WERI-Rb-1 (cell line): ENCODE measurements around the gene ZNF2.

ENCODE experiments used
- DNase-seq: peaks from one replicate; pipeline ENCODE4 v3.0.0-alpha.2; 2020
- H3K27ac ChIP-seq: fragments of 250-450 bp; sonication (Bioruptor Pico); 2 replicates; pipeline ENCODE4 v1.5.1; 2020; ENCODE audit warnings: mild to moderate bottlenecking, moderate library complexity
- H3K27me3 ChIP-seq: fragments of 250-450 bp; sonication (Bioruptor Pico); 2 replicates; pipeline ENCODE4 v1.5.1; 2021; ENCODE audit warnings: mild to moderate bottlenecking, low read depth, moderate library complexity; ENCODE audit not compliant: insufficient read depth, severe bottlenecking
- H3K36me3 ChIP-seq: fragments of 250-450 bp; sonication (Bioruptor Pico); 2 replicates; pipeline ENCODE4 v1.5.1; 2020; ENCODE audit warnings: mild to moderate bottlenecking, moderate library complexity
- H3K4me3 ChIP-seq: 2 replicates; pipeline ENCODE4 v1.5.1; 2011; ENCODE audit warnings: low read depth, mild to moderate bottlenecking, control low read depth, low read length
- H3K9me3 ChIP-seq: fragments of 250-450 bp; sonication (Bioruptor Pico); 2 replicates; pipeline ENCODE4 v1.5.1; 2021; ENCODE audit warnings: mild to moderate bottlenecking, moderate library complexity; ENCODE audit not compliant: severe bottlenecking
- TF ChIP-seq, protein P1 (sequence below): IDR thresholded peaks from 2 replicates; pipeline ENCODE4 v1.5.1; 2011; ENCODE audit warnings: low read depth, mild to moderate bottlenecking, control low read depth, inconsistent platforms, low read length

ZNF2 gene

DNA sequence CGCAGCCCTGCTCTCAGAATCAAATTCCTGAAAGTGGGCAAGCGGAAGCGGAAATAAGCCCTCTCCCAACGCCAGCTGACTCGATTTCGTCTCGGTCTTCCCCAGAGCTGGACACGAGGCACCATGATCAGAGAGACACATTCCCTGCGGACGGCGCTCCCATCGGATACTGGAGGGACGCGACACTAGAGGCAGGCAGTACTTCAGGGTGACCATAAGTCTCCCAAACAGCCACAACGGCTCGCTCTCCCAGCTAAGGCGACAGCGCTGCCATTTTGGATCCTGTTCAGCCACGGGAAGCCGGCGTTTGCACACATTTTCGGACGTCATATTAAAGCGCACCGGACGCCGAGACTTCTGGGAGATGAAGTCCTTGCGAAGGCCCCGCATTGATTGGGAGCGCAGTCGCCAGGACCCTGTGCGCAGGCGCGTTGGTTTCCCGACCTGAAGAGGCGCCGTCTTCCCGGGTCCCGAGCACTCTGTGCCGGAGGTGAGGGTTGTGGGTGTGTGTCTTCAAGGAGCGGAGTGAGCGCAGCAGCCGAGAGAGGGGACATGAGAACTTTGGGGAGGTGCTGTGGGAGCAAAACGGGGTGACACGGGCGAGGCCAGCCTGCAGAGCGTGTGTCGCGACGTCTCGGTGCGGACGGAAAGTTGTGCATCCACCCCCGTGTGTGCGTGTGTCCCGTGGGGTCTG lies at the start of gene ZNF2:
TSS of gene ZNF2 (plus strand) at position 439 of the 694 bp plus-strand sequence. CDS start 10,418 bp downstream, outside the sequence.
- peak; percentile 98 for DNase-seq
- H3K27ac ChIP-seq, result peak within 1 kb of the TSS; percentile 94
- H3K9me3 ChIP-seq, result no peaks in the 10 kb centered on the region
- no peaks in the 10 kb centered on the region; the same call in 1 of the 2 replicates for H3K36me3 ChIP-seq
- peak within 1 kb of the TSS; percentile 70 for H3K4me3 ChIP-seq
- H3K27me3 ChIP-seq, result no peaks in the 10 kb centered on the region
- TF ChIP-seq, protein P1, sequence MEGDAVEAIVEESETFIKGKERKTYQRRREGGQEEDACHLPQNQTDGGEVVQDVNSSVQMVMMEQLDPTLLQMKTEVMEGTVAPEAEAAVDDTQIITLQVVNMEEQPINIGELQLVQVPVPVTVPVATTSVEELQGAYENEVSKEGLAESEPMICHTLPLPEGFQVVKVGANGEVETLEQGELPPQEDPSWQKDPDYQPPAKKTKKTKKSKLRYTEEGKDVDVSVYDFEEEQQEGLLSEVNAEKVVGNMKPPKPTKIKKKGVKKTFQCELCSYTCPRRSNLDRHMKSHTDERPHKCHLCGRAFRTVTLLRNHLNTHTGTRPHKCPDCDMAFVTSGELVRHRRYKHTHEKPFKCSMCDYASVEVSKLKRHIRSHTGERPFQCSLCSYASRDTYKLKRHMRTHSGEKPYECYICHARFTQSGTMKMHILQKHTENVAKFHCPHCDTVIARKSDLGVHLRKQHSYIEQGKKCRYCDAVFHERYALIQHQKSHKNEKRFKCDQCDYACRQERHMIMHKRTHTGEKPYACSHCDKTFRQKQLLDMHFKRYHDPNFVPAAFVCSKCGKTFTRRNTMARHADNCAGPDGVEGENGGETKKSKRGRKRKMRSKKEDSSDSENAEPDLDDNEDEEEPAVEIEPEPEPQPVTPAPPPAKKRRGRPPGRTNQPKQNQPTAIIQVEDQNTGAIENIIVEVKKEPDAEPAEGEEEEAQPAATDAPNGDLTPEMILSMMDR, result no peak

DNA sequence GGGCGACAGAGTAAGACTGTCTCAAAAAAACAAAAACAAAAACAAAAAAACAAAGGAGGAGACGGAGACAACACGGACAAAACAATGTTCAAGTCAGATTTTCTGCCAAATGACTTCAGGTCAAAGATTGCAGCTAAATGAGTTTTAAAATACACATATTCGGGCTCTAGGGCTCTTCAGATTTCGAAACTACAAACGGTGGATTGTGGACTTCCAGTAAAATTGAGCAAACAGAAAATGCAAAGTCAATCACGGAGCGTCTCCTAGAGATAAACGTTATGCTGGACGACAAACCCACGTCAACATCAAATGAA lies 44.6 kb upstream of the ZNF2 start:
- TF ChIP-seq, protein P1, result no peak
- Histone ChIP-seq H3K9me3 (no peaks in the 10 kb centered on the region), H3K36me3 (peaks cover 12% of the 10 kb centered on the region), H3K27ac (peak overlapping the region; percentile 100), H3K4me3 (peak overlapping the region; percentile 97), H3K27me3 (no peaks in the 10 kb centered on the region)
- no peak for DNase-seq

DNA sequence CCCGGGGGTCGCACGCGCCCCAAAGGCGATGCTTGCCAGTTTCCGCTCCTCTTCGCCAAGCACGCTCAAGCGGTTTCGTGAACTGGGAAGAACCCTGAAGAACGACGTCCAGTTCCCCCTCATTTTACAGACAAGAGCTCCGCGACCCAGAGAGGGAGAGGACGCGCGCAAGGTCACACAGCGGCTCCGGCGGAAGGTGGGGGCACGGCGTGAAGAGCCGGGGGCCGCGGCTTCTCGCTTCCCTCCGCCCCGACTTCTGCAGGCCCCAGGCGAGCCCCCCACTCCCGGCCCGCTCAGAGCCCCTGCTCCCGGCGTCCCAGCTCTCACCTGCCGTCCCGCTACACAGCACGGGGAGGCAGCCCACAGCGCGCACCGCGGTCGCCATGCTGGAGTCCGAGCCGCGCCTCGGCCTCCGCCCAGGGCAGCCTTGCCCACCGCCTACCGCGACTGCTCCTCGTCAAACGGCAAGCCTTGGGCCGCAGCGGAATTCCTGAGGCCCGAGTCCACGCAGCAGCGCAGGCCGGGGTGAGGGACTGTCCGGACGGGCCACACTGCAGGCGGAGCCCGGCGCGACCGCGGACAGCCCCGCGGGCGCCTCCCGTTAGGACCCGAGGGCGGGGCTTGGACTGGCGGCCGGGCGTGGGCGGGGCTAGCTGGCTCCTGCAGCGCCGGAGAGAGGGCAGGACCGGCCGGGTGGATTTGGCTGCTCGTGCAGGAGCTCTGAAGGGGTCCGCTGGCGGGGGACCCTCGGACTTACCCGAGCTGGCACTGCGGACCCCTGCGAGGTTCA lies 44.0 kb upstream of the ZNF2 start, which contains the start of gene MRPS5:
TSS of gene MRPS5 (minus strand) at position 402 of the 790 bp plus-strand sequence. CDS start at position 385, 17 bp downstream.
- H3K36me3 ChIP-seq, result peaks cover 8% of the 10 kb centered on the region
- no peaks in the 10 kb centered on the region for H3K9me3 ChIP-seq
- no peaks in the 10 kb centered on the region for H3K27me3 ChIP-seq
- peak within 1 kb of the TSS; percentile 100 for H3K27ac ChIP-seq
- H3K4me3 ChIP-seq, result peak within 1 kb of the TSS; percentile 97
- TF ChIP-seq, protein P1, result peak; percentile 39
- DNase-seq, result peak; percentile 85

DNA sequence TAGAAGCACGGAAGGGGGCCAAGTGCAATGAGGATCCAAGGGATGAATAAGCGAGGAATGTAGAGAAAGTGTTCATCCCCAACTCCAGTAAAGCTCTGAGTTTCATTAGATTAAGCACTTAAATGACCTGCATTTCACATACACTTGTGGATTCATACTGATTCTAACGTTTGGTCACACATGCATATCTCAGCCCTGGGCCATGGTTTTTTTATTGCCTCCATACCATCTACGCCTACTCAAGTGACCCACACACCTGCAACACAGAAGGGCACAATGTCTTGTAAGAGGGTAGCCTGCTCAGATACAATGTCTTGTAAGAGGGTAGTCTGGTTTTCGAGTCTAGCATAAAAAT lies 43.4 kb upstream of the ZNF2 start:
- H3K36me3 ChIP-seq, result peaks cover 5% of the 10 kb centered on the region
- DNase-seq, result no peak
- TF ChIP-seq, protein P1, result no peak
- peak overlapping the region; percentile 100 for H3K27ac ChIP-seq
- no peaks in the 10 kb centered on the region for H3K27me3 ChIP-seq
- no peaks in the 10 kb centered on the region for H3K9me3 ChIP-seq
- peak overlapping the region; percentile 97 for H3K4me3 ChIP-seq

DNA sequence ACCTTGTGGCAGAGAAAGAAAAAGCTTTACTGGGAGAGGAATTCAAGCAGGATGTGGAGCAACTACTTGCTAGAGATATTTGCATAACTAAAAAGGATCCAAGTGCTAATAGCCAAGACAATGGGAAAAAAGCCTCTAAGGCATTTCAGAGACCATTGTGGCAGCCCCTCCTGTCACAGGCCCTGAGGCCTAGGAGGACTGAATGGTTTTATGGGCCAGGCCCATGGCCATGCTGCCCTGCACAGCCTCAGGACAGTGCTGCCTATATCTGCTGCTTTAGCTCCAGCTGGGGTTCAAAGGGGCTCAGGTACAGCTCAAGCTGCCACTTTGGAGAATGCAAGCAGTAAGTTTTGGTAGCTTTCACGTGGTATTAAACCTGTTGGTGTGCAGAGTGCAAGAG lies 26.9 kb upstream of the ZNF2 start:
- TF ChIP-seq, protein P1, result no peak
- Histone ChIP-seq H3K36me3 (no peaks in the 10 kb centered on the region), H3K27me3 (no peaks in the 10 kb centered on the region), H3K9me3 (peaks cover 6% of the 10 kb centered on the region), H3K4me3 (no peak overlapping the region), H3K27ac (no peak overlapping the region)
- no peak for DNase-seq
